ENCODE data around the gene TMEM151A.

The TMEM151A gene

DNA sequence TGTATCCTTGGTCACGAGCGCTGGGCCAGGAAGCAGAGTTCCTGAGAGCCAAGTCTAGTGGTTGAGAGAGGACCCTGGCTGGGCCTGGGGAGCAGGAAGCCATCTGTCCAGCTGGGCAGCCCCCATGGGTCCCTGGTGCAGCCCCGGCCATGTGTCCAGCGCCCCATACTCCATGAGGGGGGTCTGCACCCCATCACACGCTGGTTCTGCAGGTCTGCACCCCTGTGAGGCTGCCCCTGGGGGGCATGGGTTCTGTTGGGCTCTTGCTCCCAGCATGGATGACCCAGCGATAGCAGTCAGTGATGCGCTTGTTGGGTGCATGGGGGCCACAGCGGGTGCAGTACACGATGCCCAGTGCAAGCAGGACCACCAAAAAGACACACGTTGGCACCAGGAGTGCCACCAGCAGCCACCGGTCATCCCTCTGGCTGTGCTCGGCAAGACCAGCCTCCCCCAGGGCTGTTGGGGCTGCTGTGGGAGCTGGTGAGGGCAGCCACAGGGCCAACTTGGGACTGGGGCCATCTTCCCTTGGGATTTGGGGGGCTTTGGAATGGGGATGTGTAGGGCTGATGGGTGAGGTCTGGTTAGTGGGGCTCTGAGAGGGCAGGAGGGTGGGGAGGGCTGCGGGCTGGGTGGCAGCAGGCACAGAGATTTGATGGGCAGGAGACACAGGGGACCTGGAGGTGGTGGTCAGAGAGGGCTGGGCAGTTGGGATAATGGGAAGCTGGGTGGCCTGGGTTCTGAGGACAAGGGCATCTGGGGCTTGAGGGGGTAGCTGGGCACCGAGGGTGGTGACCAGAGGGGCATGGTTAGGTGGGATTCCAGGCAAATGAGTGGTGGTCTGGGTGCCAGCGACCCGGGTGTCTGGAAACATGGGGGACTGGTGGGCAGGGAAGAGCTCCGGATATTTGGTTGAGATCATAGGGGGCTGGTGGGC lies 23.1 kb downstream of the TMEM151A start:
- POLR2A ChIA-PET: no interaction called here
- DNase-seq (ENCODE audit: extremely low spot score): no peak
- TF ChIP-seq, protein P1, sequence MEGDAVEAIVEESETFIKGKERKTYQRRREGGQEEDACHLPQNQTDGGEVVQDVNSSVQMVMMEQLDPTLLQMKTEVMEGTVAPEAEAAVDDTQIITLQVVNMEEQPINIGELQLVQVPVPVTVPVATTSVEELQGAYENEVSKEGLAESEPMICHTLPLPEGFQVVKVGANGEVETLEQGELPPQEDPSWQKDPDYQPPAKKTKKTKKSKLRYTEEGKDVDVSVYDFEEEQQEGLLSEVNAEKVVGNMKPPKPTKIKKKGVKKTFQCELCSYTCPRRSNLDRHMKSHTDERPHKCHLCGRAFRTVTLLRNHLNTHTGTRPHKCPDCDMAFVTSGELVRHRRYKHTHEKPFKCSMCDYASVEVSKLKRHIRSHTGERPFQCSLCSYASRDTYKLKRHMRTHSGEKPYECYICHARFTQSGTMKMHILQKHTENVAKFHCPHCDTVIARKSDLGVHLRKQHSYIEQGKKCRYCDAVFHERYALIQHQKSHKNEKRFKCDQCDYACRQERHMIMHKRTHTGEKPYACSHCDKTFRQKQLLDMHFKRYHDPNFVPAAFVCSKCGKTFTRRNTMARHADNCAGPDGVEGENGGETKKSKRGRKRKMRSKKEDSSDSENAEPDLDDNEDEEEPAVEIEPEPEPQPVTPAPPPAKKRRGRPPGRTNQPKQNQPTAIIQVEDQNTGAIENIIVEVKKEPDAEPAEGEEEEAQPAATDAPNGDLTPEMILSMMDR (IDR thresholded peaks at IDR 0.05; ENCODE audit: control extremely low read depth, extremely low read depth, low read depth, missing control alignments): no peak
- CTCF ChIA-PET: interaction anchor here (0.7 to 1.3 kb wide), 6 partner anchors 12 to 75 kb away, joined by 3 to 4 read pairs (median 3); no protein-coding TSS in a partner anchor

DNA sequence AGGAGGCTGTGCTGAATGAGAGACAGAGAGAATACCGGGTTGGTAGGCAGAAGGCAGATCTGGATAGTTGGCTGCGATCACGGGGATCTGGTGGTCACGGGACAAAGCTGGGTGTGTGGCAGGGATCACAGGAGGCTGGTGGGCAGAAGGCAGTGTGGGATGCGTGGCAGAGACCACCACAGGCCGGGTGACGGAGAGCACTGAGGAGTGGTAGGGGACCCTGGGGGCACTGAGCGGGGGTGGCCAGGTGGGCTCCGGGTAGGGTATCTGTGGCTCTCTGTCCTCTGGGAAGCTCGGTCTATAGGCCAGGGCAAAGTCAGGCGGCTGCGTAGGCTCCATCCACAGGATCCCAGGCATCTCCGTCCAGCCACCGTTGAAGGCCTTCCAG lies 23.8 kb downstream of the TMEM151A start:
- ChIA-PET POLR2A (no interaction called here), CTCF (interaction anchor here (0.7 to 1.6 kb wide), 7 partner anchors 11 to 74 kb away, joined by 3 to 4 read pairs (median 3); no protein-coding TSS in a partner anchor)
- TF ChIP-seq, protein P1 (IDR thresholded peaks at IDR 0.05; ENCODE audit: control extremely low read depth, extremely low read depth, low read depth, missing control alignments): no peak

GRCh38 chr11:66315921-66316811 lies 24.5 kb downstream of the TMEM151A start:
- no peak for DNase-seq (ENCODE audit: extremely low spot score)
- TF ChIP-seq, protein P1 (IDR thresholded peaks at IDR 0.05; ENCODE audit: control extremely low read depth, extremely low read depth, low read depth, missing control alignments): no peak
- ChIA-PET POLR2A (interaction anchor here (0.6 kb wide), 1 partner anchor 810 kb away, joined by 6 read pairs; no protein-coding TSS in a partner anchor), CTCF (interaction anchor here (0.8 to 1.6 kb wide), 6 partner anchors 13 to 73 kb away, joined by 3 to 4 read pairs (median 3); no protein-coding TSS in a partner anchor)

More for the DNA sequence above, 23.8 kb downstream of the TMEM151A start:
- no peak for DNase-seq (ENCODE audit: extremely low spot score)

GRCh38 chr11:66316849-66317251 lies 25.2 kb downstream of the TMEM151A start, which contains the start of gene CD248:
Gene CD248 (minus strand): TSS chr11:66317044. CDS start chr11:66317027, 17 bp downstream.
- no peak for DNase-seq (ENCODE audit: extremely low spot score)

GRCh38 chr11:66317322-66317722 lies 25.6 kb downstream of the TMEM151A start:
- CTCF ChIA-PET: interaction anchor here (1.1 to 1.6 kb wide), 4 partner anchors 11 to 69 kb away, joined by 3 to 6 read pairs (median 4); no protein-coding TSS in a partner anchor
- DNase-seq (ENCODE audit: extremely low spot score): no peak

More at GRCh38 chr11:66316849-66317251, 25.2 kb downstream of the TMEM151A start, which contains the start of gene CD248:
- TF ChIP-seq, protein P1 (IDR thresholded peaks at IDR 0.05; ENCODE audit: control extremely low read depth, extremely low read depth, low read depth, missing control alignments): no peak
- ChIA-PET POLR2A (interaction anchor here (0.6 kb wide), 1 partner anchor 811 kb away, joined by 6 read pairs; no protein-coding TSS in a partner anchor), CTCF (interaction anchor here (1.5 to 1.6 kb wide), 2 partner anchors 34 to 69 kb away, joined by 3 to 6 read pairs; no protein-coding TSS in a partner anchor)

More at GRCh38 chr11:66317322-66317722, 25.6 kb downstream of the TMEM151A start:
- TF ChIP-seq, protein P1 (IDR thresholded peaks at IDR 0.05; ENCODE audit: control extremely low read depth, extremely low read depth, low read depth, missing control alignments): no peak
- POLR2A ChIA-PET: no interaction called here
